ENCODE measurements around the gene RAB8B.

The RAB8B gene

GRCh38 chr15:63185206-63185605 is 4.2 kb upstream of the RAB8B start:
- no peak for DNase-seq (ENCODE audit: low read depth)

GRCh38 chr15:63186065-63186464 is 3.3 kb upstream of the RAB8B start:
- no peak for DNase-seq (ENCODE audit: low read depth)

GRCh38 chr15:63187589-63188226 is 1.7 kb upstream of the RAB8B start:
- no peak for DNase-seq (ENCODE audit: low read depth)

- no peak for DNase-seq (ENCODE audit: low read depth)
Measured at GRCh38 chr15:63188247-63188925, 1.0 kb upstream of the RAB8B start.

GRCh38 chr15:63189941-63190768 is 749 bp downstream of the RAB8B start:
- DNase-seq (ENCODE audit: low read depth) = no peak

- DNase-seq (ENCODE audit: low read depth) = no peak
Measured at GRCh38 chr15:63190769-63191649, 1.6 kb downstream of the RAB8B start.

- DNase-seq (ENCODE audit: low read depth) = no peak
Measured at GRCh38 chr15:63191895-63192618, 2.7 kb downstream of the RAB8B start.

- DNase-seq (ENCODE audit: low read depth) = no peak
Measured at GRCh38 chr15:63192619-63193206, 3.3 kb downstream of the RAB8B start.

- DNase-seq (ENCODE audit: low read depth) = no peak
Measured at GRCh38 chr15:63194302-63194701, 4.9 kb downstream of the RAB8B start.

GRCh38 chr15:63194880-63195568 is 5.6 kb downstream of the RAB8B start:
- no peak for DNase-seq (ENCODE audit: low read depth)

GRCh38 chr15:63195569-63196015 is 6.2 kb downstream of the RAB8B start:
- DNase-seq (ENCODE audit: low read depth) = no peak

GRCh38 chr15:63196842-63197241 is 7.4 kb downstream of the RAB8B start:
- DNase-seq (ENCODE audit: low read depth) = no peak

GRCh38 chr15:63197626-63198025 is 8.2 kb downstream of the RAB8B start:
- DNase-seq (ENCODE audit: low read depth) = no peak

GRCh38 chr15:63198371-63199250 is 9.2 kb downstream of the RAB8B start:
- no peak for DNase-seq (ENCODE audit: low read depth)

GRCh38 chr15:63200464-63201249 is 11.3 kb downstream of the RAB8B start:
- no peak for DNase-seq (ENCODE audit: low read depth)

- DNase-seq (ENCODE audit: low read depth) = no peak
Measured at GRCh38 chr15:63202861-63203260, 13.5 kb downstream of the RAB8B start.

GRCh38 chr15:63203451-63204090 is 14.2 kb downstream of the RAB8B start:
- DNase-seq (ENCODE audit: low read depth) = no peak

- no peak for DNase-seq (ENCODE audit: low read depth)
Measured at GRCh38 chr15:63206079-63206478, 16.7 kb downstream of the RAB8B start.
